ENCODE data around the gene SEZ6L.
"Not testable (repeated sequence)": the region's sequence is repeated elsewhere in the genome, so short reads cannot be mapped to it uniquely, and the experiment has no call there.

The SEZ6L gene

GRCh38 chr22:26395926-26396325 is 226.7 kb downstream of the SEZ6L start:
- no peak overlapping the region for H3K27ac Mint-ChIP-seq
- H3K27me3 Mint-ChIP-seq, result peaks cover 20% of the 10 kb centered on the region
- H3K9me3 Mint-ChIP-seq, result no peaks in the 10 kb centered on the region
- H3K4me1 Mint-ChIP-seq, result no peaks in the 10 kb centered on the region
- no peaks in the 10 kb centered on the region for H3K36me3 Mint-ChIP-seq
- CTCF ChIA-PET, result interaction anchor here (2.2 to 7.4 kb wide), 2 partner anchors 9 to 66 kb away, joined by 7 to 59 read pairs; no protein-coding TSS in a partner anchor
- H3K4me3 Mint-ChIP-seq, result no peak overlapping the region
- no peak for DNase-seq

GRCh38 chr22:26398741-26399153 is 229.5 kb downstream of the SEZ6L start:
- Mint-ChIP-seq H3K9me3 (no peaks in the 10 kb centered on the region), H3K4me1 (peaks cover 4% of the 10 kb centered on the region), H3K36me3 (no peaks in the 10 kb centered on the region), H3K4me3 (no peak overlapping the region), H3K27ac (no peak overlapping the region), H3K27me3 (peaks cover 29% of the 10 kb centered on the region)
- CTCF ChIA-PET, result interaction anchor here (0.6 to 7.4 kb wide), 4 partner anchors 33 to 105 kb away, joined by 3 to 59 read pairs (median 8); no protein-coding TSS in a partner anchor
- peak; percentile 77 for DNase-seq

- Mint-ChIP-seq H3K27ac (no peak overlapping the region), H3K4me3 (no peak overlapping the region), H3K36me3 (no peaks in the 10 kb centered on the region), H3K9me3 (no peaks in the 10 kb centered on the region), H3K4me1 (peaks cover 6% of the 10 kb centered on the region), H3K27me3 (peaks cover 33% of the 10 kb centered on the region)
- no peak for DNase-seq
- CTCF ChIA-PET, result interaction anchor here (0.9 to 7.4 kb wide), 4 partner anchors 23 to 104 kb away, joined by 3 to 59 read pairs (median 8); no protein-coding TSS in a partner anchor
Measured at GRCh38 chr22:26399289-26399688, 230.0 kb downstream of the SEZ6L start.

GRCh38 chr22:26401726-26402125 is 232.5 kb downstream of the SEZ6L start:
- CTCF ChIA-PET, result interaction anchor here (1.5 to 7.4 kb wide), 2 partner anchors 59 to 60 kb away, joined by 10 to 59 read pairs; no protein-coding TSS in a partner anchor
- no peaks in the 10 kb centered on the region for H3K36me3 Mint-ChIP-seq
- no peak for DNase-seq
- peaks cover 12% of the 10 kb centered on the region for H3K4me1 Mint-ChIP-seq
- peaks cover 44% of the 10 kb centered on the region for H3K27me3 Mint-ChIP-seq
- no peak overlapping the region for H3K4me3 Mint-ChIP-seq
- no peaks in the 10 kb centered on the region for H3K9me3 Mint-ChIP-seq
- H3K27ac Mint-ChIP-seq, result no peak overlapping the region

GRCh38 chr22:26404851-26405421 is 235.7 kb downstream of the SEZ6L start:
- CTCF ChIA-PET, result interaction anchor here (0.7 to 1.5 kb wide), 4 partner anchors 9 to 57 kb away, joined by 3 to 7 read pairs (median 6); no protein-coding TSS in a partner anchor
- peaks cover 12% of the 10 kb centered on the region for H3K4me1 Mint-ChIP-seq
- no peak for DNase-seq
- H3K9me3 Mint-ChIP-seq, result no peaks in the 10 kb centered on the region
- no peaks in the 10 kb centered on the region for H3K36me3 Mint-ChIP-seq
- H3K4me3 Mint-ChIP-seq, result no peak overlapping the region
- peaks cover 53% of the 10 kb centered on the region for H3K27me3 Mint-ChIP-seq
- H3K27ac Mint-ChIP-seq, result peak overlapping the region; percentile 20

- Mint-ChIP-seq H3K4me1 (peaks cover 12% of the 10 kb centered on the region), H3K27me3 (peaks cover 55% of the 10 kb centered on the region), H3K4me3 (no peak overlapping the region), H3K36me3 (no peaks in the 10 kb centered on the region), H3K27ac (no peak overlapping the region), H3K9me3 (no peaks in the 10 kb centered on the region)
- CTCF ChIA-PET, result interaction anchor here (0.7 to 1.5 kb wide), 2 partner anchors 54 to 56 kb away, joined by 3 to 7 read pairs; no protein-coding TSS in a partner anchor
- DNase-seq, result no peak
Measured at GRCh38 chr22:26406118-26406517, 236.9 kb downstream of the SEZ6L start.

- peaks cover 46% of the 10 kb centered on the region for H3K27me3 Mint-ChIP-seq
- H3K27ac Mint-ChIP-seq, H3K4me1 Mint-ChIP-seq, H3K36me3 Mint-ChIP-seq, H3K4me3 Mint-ChIP-seq, H3K9me3 Mint-ChIP-seq, CTCF ChIA-PET, DNase-seq: not testable (repeated sequence)
Measured at GRCh38 chr22:26408562-26409220, 239.4 kb downstream of the SEZ6L start.

GRCh38 chr22:26409719-26410335 is 240.6 kb downstream of the SEZ6L start:
- Mint-ChIP-seq H3K4me1 (peaks cover under 1% of the 10 kb centered on the region), H3K9me3 (no peaks in the 10 kb centered on the region), H3K27me3 (peaks cover 39% of the 10 kb centered on the region), H3K36me3 (no peaks in the 10 kb centered on the region), H3K27ac (no peak overlapping the region), H3K4me3 (no peak overlapping the region)
- DNase-seq, result no peak
- CTCF ChIA-PET, result interaction anchor here (0.9 to 1.0 kb wide), 2 partner anchors 13 to 93 kb away, joined by 3 read pairs; no protein-coding TSS in a partner anchor

GRCh38 chr22:26410386-26410785 is 241.1 kb downstream of the SEZ6L start:
- no peak overlapping the region for H3K4me3 Mint-ChIP-seq

GRCh38 chr22:26414347-26414746 is 245.1 kb downstream of the SEZ6L start:
- Mint-ChIP-seq H3K27me3 (peaks cover 41% of the 10 kb centered on the region), H3K4me3 (no peak overlapping the region), H3K27ac (no peak overlapping the region), H3K9me3 (no peaks in the 10 kb centered on the region), H3K36me3 (no peaks in the 10 kb centered on the region), H3K4me1 (no peaks in the 10 kb centered on the region)
- CTCF ChIA-PET, result interaction anchor here (1.3 kb wide), 1 partner anchor 48 kb away, joined by 5 read pairs; no protein-coding TSS in a partner anchor
- DNase-seq, result no peak

More at GRCh38 chr22:26410386-26410785, 241.1 kb downstream of the SEZ6L start:
- Mint-ChIP-seq H3K27ac (no peak overlapping the region), H3K27me3 (peaks cover 34% of the 10 kb centered on the region), H3K9me3 (no peaks in the 10 kb centered on the region), H3K4me1 (no peaks in the 10 kb centered on the region), H3K36me3 (no peaks in the 10 kb centered on the region)
- CTCF ChIA-PET, result interaction anchor here (0.9 to 1.1 kb wide), 3 partner anchors 9 to 93 kb away, joined by 3 to 4 read pairs (median 3); no protein-coding TSS in a partner anchor
- DNase-seq, result no peak

- peaks cover 41% of the 10 kb centered on the region for H3K27me3 Mint-ChIP-seq
- H3K9me3 Mint-ChIP-seq, result no peaks in the 10 kb centered on the region
- no peaks in the 10 kb centered on the region for H3K4me1 Mint-ChIP-seq
- no peak overlapping the region for H3K27ac Mint-ChIP-seq
- CTCF ChIA-PET, result interaction anchor here (1.2 kb wide), 1 partner anchor 43 kb away, joined by 4 read pairs; no protein-coding TSS in a partner anchor
- H3K4me3 Mint-ChIP-seq, result no peak overlapping the region
- DNase-seq, result no peak
- H3K36me3 Mint-ChIP-seq, result no peaks in the 10 kb centered on the region
Measured at GRCh38 chr22:26416256-26416655, 247.0 kb downstream of the SEZ6L start.

GRCh38 chr22:26416670-26417276 is 247.5 kb downstream of the SEZ6L start:
- Mint-ChIP-seq H3K36me3 (no peaks in the 10 kb centered on the region), H3K27me3 (peaks cover 41% of the 10 kb centered on the region), H3K27ac (no peak overlapping the region), H3K9me3 (no peaks in the 10 kb centered on the region), H3K4me1 (no peaks in the 10 kb centered on the region), H3K4me3 (no peak overlapping the region)
- CTCF ChIA-PET, result interaction anchor here (1.2 kb wide), 1 partner anchor 43 kb away, joined by 4 read pairs; no protein-coding TSS in a partner anchor
- DNase-seq, result no peak

GRCh38 chr22:26417406-26417805 is 248.1 kb downstream of the SEZ6L start:
- H3K36me3 Mint-ChIP-seq, result no peaks in the 10 kb centered on the region
- CTCF ChIA-PET, result interaction anchor here (1.2 kb wide), 1 partner anchor 42 kb away, joined by 4 read pairs; no protein-coding TSS in a partner anchor
- no peak overlapping the region for H3K27ac Mint-ChIP-seq
- H3K9me3 Mint-ChIP-seq, result no peaks in the 10 kb centered on the region
- H3K27me3 Mint-ChIP-seq, result peaks cover 46% of the 10 kb centered on the region
- H3K4me3 Mint-ChIP-seq, result no peak overlapping the region
- no peaks in the 10 kb centered on the region for H3K4me1 Mint-ChIP-seq
- no peak for DNase-seq

GRCh38 chr22:26418620-26419019 is 249.4 kb downstream of the SEZ6L start:
- Mint-ChIP-seq H3K27me3 (peaks cover 47% of the 10 kb centered on the region), H3K4me3 (no peak overlapping the region), H3K9me3 (peaks cover 9% of the 10 kb centered on the region), H3K36me3 (no peaks in the 10 kb centered on the region), H3K4me1 (no peaks in the 10 kb centered on the region), H3K27ac (no peak overlapping the region)
- CTCF ChIA-PET, result interaction anchor here (1.4 kb wide), 1 partner anchor 8 kb away, joined by 4 read pairs; no protein-coding TSS in a partner anchor
- DNase-seq, result no peak
